ENCODE results near the gene ANKRA2.

DNA sequence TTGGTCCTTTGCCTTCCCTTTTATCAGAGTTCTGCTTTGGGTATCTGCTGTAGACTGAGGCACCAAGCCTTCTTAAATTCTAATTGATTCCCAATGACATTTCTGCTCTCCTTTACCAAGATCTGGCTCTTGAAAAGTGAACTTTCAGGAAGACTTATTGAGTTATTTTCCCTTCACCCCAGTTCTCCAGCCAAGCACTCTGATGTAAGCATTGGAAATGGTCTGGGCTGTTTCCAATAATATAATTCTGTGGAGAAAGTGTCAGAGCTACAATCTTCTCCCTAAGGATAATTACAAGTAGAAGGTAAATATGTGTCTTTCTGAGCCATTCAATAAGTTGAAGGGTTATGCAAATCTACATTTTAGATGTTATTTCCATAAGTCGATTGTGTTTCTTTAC is 36.4 kb downstream of the ANKRA2 start:
- TF ChIP-seq, protein P1, sequence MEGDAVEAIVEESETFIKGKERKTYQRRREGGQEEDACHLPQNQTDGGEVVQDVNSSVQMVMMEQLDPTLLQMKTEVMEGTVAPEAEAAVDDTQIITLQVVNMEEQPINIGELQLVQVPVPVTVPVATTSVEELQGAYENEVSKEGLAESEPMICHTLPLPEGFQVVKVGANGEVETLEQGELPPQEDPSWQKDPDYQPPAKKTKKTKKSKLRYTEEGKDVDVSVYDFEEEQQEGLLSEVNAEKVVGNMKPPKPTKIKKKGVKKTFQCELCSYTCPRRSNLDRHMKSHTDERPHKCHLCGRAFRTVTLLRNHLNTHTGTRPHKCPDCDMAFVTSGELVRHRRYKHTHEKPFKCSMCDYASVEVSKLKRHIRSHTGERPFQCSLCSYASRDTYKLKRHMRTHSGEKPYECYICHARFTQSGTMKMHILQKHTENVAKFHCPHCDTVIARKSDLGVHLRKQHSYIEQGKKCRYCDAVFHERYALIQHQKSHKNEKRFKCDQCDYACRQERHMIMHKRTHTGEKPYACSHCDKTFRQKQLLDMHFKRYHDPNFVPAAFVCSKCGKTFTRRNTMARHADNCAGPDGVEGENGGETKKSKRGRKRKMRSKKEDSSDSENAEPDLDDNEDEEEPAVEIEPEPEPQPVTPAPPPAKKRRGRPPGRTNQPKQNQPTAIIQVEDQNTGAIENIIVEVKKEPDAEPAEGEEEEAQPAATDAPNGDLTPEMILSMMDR (IDR thresholded peaks at IDR 0.05; ENCODE audit: poor library complexity, severe bottlenecking), result no peak
- TF ChIP-seq EZH2 (IDR thresholded peaks at IDR 0.05; ENCODE audit: borderline replicate concordance, insufficient read depth, low read length, poor library complexity, severe bottlenecking), result no peak
- no peak for TF ChIP-seq EP300 (conservative IDR thresholded peaks at IDR 0.05; ENCODE audit: poor library complexity, severe bottlenecking)
- TF ChIP-seq, protein P2, sequence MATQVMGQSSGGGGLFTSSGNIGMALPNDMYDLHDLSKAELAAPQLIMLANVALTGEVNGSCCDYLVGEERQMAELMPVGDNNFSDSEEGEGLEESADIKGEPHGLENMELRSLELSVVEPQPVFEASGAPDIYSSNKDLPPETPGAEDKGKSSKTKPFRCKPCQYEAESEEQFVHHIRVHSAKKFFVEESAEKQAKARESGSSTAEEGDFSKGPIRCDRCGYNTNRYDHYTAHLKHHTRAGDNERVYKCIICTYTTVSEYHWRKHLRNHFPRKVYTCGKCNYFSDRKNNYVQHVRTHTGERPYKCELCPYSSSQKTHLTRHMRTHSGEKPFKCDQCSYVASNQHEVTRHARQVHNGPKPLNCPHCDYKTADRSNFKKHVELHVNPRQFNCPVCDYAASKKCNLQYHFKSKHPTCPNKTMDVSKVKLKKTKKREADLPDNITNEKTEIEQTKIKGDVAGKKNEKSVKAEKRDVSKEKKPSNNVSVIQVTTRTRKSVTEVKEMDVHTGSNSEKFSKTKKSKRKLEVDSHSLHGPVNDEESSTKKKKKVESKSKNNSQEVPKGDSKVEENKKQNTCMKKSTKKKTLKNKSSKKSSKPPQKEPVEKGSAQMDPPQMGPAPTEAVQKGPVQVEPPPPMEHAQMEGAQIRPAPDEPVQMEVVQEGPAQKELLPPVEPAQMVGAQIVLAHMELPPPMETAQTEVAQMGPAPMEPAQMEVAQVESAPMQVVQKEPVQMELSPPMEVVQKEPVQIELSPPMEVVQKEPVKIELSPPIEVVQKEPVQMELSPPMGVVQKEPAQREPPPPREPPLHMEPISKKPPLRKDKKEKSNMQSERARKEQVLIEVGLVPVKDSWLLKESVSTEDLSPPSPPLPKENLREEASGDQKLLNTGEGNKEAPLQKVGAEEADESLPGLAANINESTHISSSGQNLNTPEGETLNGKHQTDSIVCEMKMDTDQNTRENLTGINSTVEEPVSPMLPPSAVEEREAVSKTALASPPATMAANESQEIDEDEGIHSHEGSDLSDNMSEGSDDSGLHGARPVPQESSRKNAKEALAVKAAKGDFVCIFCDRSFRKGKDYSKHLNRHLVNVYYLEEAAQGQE (IDR thresholded peaks at IDR 0.05; ENCODE audit: borderline replicate concordance), result no peak
- no peak for TF ChIP-seq RAD21 (conservative IDR thresholded peaks at IDR 0.05)
